ENCODE measurements around the gene NME5. TPM values are rescaled to one million over a fixed set of nuclear protein-coding genes. Genes with fewer than 3 reads are reported as not detected.

NME5 gene, protein sequence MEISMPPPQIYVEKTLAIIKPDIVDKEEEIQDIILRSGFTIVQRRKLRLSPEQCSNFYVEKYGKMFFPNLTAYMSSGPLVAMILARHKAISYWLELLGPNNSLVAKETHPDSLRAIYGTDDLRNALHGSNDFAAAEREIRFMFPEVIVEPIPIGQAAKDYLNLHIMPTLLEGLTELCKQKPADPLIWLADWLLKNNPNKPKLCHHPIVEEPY
- 1 to 10 TPM in 2 of 4 donors, under 1 TPM in 1, not detected in 1; 0.34 to 2.0 (median 2.0) TPM for total RNA-seq

DNA sequence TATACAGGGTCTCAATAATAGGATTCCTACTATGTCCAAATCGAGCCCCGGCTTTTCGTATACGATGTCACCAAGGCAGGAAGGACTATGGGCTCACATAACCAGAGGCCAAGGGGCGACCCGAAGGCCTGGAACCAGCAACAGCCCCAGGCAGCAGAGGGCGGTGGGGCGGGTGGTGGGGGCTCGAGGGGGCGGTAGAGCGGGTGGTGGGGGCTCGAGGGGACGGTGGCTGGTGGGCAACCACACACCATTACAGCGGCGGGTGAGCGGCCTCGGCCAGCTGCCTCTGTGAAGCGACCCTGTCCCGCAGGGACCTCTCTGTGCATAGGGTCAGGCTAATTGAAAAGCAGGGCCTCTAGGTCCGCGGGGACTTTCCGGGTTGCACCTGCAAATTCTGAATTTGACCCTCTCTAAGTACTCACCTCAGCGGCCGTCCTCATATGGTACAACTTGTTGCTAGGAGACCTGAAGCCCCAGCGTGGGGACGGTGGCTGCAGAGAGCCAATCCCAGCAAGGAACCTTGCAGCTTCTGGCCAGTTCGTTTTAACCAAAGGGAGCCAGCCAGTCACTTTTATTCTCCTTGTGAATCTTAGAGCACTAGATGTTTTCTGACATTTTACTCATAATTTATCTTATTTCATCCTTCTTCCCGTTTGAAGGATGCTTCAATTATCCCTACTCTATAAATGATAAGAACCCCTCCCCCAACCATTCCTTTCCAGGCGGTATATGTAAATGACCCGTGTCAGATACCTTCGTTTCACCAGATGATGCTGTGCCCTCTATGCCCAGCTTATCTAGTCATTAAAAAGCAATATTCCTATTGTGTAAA is at the start of gene NME5:
Gene NME5 (minus strand): TSS at position 480 of the 832 bp plus-strand sequence. CDS start 648 bp downstream, outside the sequence.
- TF ChIP-seq, protein P1, sequence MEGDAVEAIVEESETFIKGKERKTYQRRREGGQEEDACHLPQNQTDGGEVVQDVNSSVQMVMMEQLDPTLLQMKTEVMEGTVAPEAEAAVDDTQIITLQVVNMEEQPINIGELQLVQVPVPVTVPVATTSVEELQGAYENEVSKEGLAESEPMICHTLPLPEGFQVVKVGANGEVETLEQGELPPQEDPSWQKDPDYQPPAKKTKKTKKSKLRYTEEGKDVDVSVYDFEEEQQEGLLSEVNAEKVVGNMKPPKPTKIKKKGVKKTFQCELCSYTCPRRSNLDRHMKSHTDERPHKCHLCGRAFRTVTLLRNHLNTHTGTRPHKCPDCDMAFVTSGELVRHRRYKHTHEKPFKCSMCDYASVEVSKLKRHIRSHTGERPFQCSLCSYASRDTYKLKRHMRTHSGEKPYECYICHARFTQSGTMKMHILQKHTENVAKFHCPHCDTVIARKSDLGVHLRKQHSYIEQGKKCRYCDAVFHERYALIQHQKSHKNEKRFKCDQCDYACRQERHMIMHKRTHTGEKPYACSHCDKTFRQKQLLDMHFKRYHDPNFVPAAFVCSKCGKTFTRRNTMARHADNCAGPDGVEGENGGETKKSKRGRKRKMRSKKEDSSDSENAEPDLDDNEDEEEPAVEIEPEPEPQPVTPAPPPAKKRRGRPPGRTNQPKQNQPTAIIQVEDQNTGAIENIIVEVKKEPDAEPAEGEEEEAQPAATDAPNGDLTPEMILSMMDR (IDR thresholded peaks at IDR 0.05; ENCODE audit: low read depth) = no peak

DNA sequence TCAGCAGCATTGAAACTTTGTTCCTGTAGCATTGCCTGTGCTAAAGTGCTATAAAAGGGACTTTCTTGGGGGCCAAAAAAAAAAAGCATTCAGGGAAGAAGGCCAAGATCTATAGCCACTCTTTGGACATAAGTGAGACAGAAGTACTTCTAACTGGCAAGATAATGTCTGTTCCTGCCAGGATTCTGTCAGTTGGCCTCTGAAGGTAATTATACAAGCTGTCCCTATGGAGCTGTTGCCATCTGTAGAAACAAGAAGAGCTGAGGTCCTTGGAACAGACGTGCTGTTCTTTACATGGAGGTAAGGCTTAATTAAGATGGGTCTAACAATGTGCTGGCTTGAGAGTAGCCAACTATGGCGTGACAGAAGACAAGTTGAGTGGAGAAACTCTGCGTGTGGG is 49.4 kb upstream of the NME5 start:
- TF ChIP-seq, protein P1 (IDR thresholded peaks at IDR 0.05; ENCODE audit: low read depth) = no peak

DNA sequence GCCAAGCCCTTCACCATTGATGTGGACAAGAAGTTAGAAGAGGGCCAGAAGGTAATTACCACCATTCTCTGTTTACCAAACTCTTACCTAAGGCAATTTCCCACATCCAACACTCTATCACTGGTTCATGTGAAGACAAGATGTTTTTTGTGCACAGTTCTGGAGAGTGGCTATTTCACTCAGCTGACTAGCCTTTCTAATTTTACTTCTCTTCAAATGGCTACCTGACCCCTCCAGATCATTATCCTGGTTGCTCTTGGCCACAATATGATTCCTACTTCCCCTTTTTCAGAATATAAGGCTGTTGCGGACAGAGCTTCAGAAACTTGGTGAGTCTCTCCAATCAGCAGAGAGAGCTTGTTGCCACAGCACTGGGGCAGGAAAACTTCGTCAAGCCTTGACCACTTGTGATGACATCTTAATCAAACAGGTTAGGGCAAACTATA is 46.8 kb upstream of the NME5 start:
- TF ChIP-seq, protein P1 (IDR thresholded peaks at IDR 0.05; ENCODE audit: low read depth) = no peak

DNA sequence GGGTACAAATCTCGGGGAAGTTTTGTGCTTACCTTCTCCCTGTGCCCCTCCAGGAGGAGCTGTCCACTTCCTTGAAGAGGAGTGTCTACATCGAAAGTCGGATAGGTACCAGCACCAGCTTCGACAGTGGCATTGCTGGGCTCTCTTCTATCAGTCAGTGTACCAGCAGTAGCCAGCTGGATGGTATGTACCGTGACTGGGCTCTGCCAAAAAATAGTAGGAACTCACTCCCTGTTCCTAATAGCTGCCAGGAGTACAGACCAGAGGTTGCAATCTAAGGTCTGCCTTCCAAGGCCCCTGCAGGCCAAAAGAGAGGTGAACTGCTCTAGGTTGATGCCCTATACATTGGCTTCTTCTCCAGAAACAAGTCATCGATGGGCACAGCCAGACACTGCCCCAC is 43.6 kb upstream of the NME5 start:
- TF ChIP-seq, protein P1 (IDR thresholded peaks at IDR 0.05; ENCODE audit: low read depth) = no peak

DNA sequence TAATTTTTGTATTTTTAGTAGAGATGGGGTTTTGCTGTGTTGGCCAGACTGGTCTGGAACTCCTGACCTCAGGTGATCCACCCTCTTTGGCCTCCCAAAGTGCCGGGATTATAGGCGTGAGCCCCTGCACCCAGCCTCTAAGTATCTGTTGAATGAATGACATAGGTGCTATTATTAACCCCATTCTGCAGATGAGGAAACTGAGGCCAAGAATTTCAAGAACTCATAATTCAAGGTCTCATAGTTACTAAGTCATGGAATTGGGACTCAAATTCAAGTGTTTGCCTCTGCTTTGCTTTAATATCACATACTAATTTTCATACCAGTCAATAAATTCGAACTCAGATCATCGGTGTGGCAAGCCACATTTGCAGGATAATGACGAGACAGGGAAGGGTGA is 41.6 kb upstream of the NME5 start:
- TF ChIP-seq, protein P1 (IDR thresholded peaks at IDR 0.05; ENCODE audit: low read depth) = no peak

DNA sequence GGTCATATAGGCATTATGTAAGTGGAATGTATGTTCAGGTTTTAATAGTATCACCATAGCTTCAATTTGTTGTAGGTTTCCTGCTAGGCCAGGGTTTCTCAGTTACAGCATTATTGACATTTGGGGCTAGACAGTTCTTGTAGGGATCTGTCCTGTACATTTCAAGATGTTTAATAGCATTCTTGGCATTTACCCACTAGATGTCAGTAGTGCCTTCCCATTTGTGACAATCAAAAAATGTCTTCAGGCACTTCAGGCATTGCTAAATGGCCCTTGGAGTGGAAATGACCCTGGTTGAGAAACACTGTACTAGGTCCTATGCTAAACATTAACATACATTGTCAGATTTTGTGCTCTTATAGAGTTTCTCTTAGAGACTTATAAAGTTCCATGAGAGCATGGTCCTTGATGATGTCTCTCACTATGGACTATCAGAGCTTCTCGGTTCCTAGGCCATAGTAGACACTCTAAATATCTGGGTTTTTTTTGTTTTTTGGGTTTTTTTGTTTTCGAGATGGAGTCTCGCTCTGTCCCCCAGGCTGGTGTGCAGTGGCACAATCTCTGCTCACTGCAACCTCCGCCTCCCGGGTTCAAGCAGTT is 41.1 kb upstream of the NME5 start:
- TF ChIP-seq, protein P1 (IDR thresholded peaks at IDR 0.05; ENCODE audit: low read depth) = no peak

Data from subcutaneous adipose tissue (tissue), 4 donors.